GM23248 (cell line): ENCODE data around the gene CHTF18.

Source experiments
- EZH2 ChIP-seq: fragments of 200-600 bp; sonication (generic); IDR thresholded peaks from 2 replicates; pipeline ENCODE4 v1.6.1; 2018; ENCODE audit warnings: antibody characterized with exemption, mild to moderate bottlenecking; ENCODE audit not compliant: insufficient read depth, poor library complexity, severe bottlenecking
- EZH2phosphoT487 ChIP-seq: fragments of 200-600 bp; sonication (generic); IDR thresholded peaks from 2 replicates; pipeline ENCODE4 v1.6.1; 2018; ENCODE audit warnings: antibody characterized with exemption, moderate library complexity, mild to moderate bottlenecking, low read depth; ENCODE audit not compliant: insufficient read depth

DNA sequence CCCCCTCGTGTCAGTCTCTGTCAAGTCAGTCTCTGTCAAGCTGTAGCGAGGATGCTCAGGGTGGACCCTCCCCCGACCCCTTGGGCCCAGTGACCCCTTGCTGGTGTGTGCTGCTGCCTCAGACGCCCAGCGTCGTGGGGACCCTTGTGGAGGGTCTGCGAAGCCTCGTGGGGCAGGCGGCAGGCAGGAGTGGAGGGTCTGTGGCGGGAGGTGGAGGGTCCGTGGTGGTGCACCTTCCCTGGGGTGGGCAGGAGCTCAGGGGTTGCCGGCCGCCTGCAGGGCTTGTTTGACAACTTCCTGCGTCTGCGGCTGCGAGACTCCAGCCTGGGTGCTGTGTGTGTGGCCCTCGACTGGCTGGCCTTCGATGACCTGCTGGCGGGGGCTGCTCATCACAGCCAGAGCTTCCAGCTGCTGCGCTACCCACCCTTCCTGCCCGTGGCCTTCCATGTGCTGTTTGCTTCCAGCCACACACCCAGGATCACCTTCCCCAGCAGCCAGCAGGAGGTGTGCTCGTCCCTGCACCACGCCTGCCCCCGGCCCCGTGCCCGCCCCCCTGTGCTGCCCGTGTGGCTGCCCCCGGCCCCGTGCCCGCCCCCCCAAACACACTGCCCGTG is 6.5 kb downstream of the CHTF18 start:
- no peak for TF ChIP-seq EZH2phosphoT487
- no peak for TF ChIP-seq EZH2
